SHP77 (cell line): ENCODE results near the gene MYRFL.

Source experiments
- DNase-seq, 2 experiments: peaks; one replicate each; lab custom pipeline; 2025; lab: John Stamatoyannopoulos, UW

The MYRFL gene

GRCh38 chr12:69932676-69933552, 107.9 kb downstream of the MYRFL start:
- DNase-seq: no peak

GRCh38 chr12:69934011-69934410, 109.0 kb downstream of the MYRFL start:
- DNase-seq: no peak

GRCh38 chr12:69935651-69936100, 110.6 kb downstream of the MYRFL start:
- DNase-seq: no peak

GRCh38 chr12:69936214-69936731, 111.2 kb downstream of the MYRFL start:
- no peak for DNase-seq

- DNase-seq: no peak
Observed at GRCh38 chr12:69936766-69937165, 111.7 kb downstream of the MYRFL start.

- no peak for DNase-seq
Observed at GRCh38 chr12:69947123-69947522, 122.1 kb downstream of the MYRFL start.

GRCh38 chr12:69947897-69948296, 122.9 kb downstream of the MYRFL start:
- DNase-seq: no peak

- DNase-seq: no peak
Observed at GRCh38 chr12:69948851-69949250, 123.8 kb downstream of the MYRFL start.

- no peak for DNase-seq
Observed at GRCh38 chr12:69949311-69950002, 124.4 kb downstream of the MYRFL start.

- DNase-seq: no peak
Observed at GRCh38 chr12:69951108-69951507, 126.1 kb downstream of the MYRFL start.

- no peak for DNase-seq
Observed at GRCh38 chr12:69952890-69953289, 127.9 kb downstream of the MYRFL start.

GRCh38 chr12:69961246-69961645, 136.2 kb downstream of the MYRFL start:
- DNase-seq: no peak

GRCh38 chr12:69966409-69966808, 141.4 kb downstream of the MYRFL start:
- DNase-seq: no peak

- no peak for DNase-seq
Observed at GRCh38 chr12:69966839-69967238, 141.8 kb downstream of the MYRFL start.

- no peak for DNase-seq
Observed at GRCh38 chr12:69969011-69969410, 144.0 kb downstream of the MYRFL start.

GRCh38 chr12:69972136-69972535, 147.1 kb downstream of the MYRFL start:
- no peak for DNase-seq

GRCh38 chr12:69978020-69978419, 153.0 kb downstream of the MYRFL start:
- DNase-seq: no peak

- DNase-seq: no peak
Observed at GRCh38 chr12:69981881-69982475, 157.0 kb downstream of the MYRFL start.

- DNase-seq: no peak
Observed at GRCh38 chr12:69984241-69984640, 159.2 kb downstream of the MYRFL start.

- DNase-seq: peak in 1 of 2 experiments; percentile 10
Observed at GRCh38 chr12:69985656-69986055, 160.6 kb downstream of the MYRFL start.

GRCh38 chr12:69986114-69986513, 161.1 kb downstream of the MYRFL start:
- DNase-seq: no peak

GRCh38 chr12:69987579-69988091, 162.6 kb downstream of the MYRFL start:
- DNase-seq: no peak
